ENCODE measurements around the gene HMGCL.
"Not testable (repeated sequence)": the region's sequence is repeated elsewhere in the genome, so short reads cannot be mapped to it uniquely, and the experiment has no call there.

HMGCL gene

DNA sequence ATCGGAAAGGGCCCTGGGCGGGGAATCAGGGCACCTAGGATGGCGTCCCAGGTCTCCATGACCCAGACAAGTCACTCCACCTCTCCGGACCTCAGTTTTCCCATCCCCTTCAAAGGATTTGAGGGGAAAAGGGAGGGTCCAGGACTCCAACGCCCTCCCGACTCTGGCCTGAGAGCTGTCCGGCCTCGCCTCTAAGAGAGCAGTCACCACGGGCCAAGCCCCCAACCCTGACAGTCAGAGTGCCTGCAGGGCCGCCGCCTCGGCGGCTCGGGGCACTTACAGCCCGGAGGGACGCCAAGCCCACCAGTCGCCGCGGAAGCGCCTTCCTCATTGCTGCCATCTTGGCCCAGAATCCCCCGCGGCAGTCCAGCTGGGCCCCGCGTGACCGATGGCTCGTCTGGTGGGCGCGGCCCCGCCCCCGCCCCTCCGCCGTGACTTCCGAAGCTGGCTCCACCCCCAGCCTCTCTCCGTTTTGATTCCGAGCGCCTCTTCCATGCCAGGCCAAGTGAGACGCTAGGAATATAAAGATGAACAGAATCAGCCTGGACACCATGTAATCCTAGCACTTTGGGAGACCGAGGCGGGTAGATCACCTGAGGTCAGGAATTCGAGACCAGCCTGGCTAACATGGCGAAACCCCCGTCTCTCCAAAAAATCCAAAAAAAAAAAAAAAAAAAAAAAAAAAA is at the start of gene HMGCL:
Gene HMGCL, minus strand, starts transcription at position 354 of the 686 bp plus-strand sequence. Its CDS starts 14 bp downstream, at position 340.
- DNase-seq (ENCODE audit: low read depth) = peak; percentile 88

DNA sequence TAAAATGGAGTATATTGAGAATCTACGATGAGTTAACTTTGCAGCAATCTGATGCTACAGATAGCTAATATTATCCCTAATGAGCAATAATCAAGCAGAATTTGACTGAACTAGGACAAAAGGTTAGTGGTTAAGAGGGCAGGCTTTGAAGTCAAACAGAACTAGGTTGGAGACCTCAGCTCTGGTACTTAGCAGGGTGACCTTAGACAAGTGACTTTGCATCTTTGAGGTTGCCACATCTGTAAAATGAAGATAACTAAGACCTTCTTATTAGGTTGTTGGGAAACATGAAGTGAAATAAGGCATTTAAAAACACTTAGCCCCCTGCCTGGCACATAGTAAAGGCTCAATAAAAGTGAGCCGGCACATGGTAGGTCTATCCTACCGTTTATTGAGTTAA is 47.2 kb upstream of the HMGCL start:
- DNase-seq (ENCODE audit: low read depth) = no peak

DNA sequence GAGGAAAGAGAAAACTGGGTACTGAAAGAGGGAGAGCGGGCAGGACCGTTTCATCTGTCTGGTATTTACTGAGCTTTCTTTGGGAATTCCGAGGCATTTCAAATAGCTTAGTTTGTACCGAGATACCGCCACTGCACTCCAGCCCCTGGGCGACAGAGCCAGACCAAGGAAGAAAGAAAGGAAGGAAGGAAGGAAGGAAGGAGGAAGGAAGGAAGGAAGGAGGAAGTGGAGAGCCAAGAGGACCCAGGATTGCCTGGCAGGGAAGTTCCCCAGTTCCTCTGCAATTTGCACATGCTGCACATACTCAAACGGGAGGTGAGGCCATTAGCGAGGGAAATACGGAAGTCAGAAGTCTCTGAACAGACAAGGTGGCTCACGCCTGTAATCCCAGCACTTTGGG is 43.8 kb upstream of the HMGCL start:
- no peak for DNase-seq (ENCODE audit: low read depth)

DNA sequence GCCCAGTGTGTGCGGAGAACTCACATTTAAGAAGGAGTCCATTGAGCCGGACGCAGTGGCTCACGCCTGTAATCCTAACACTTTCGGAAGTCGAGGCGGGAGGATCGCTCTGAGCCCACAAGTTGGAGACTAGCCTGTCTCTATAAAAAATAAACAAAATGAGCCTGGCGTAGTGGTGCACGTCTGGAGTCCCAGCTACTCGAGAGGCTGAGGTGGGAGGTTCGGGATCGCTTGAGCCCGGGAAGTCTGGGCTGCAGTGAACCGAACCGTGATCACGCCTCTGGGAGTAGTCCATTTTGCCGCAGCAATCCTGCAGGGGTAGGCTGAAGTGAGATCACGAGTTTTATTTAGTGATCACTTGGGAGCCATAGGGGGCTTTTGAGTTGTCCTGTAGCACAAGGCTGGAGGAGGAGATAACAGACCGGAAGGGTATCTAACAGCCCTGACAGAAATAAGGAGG is 43.4 kb upstream of the HMGCL start:
- no peak for DNase-seq (ENCODE audit: low read depth)

DNA sequence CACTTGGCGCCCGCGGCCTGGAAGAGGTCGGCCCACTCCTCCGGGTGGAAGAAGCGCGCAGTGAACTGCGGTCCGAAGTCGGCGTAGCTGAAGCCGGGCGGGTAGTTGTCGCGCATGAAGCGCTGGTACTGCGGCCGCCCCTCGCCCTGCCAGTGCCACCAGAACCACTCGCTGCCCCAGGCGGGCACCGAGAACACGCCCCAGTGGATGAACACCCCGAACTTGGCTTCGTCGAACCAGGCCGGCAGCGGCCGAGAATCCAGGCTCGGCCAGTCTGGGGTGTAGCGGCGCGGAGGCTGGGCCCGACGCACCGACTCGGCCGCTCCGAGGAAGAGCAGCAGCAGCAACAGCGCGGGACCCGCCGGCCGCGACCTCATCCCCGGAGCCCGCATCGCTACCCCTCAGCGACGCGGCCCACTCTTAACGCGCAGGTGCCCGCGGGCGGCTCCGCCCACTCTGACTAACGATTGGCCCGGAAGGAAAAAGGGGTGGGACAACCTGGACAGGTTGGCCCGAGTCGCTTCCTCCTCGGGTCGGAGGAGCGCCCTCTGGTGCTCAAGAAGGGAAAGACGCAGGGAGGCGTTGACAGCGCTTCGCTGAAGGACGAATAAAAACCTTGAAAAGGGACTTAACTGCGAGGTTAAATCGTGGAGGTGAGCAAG is 42.8 kb upstream of the HMGCL start, which contains the start of gene FUCA1:
Gene FUCA1, minus strand, starts transcription at position 396 of the 662 bp plus-strand sequence. Its CDS starts 4 bp downstream, at position 392.
- DNase-seq (ENCODE audit: low read depth) = peak; percentile 89

DNA sequence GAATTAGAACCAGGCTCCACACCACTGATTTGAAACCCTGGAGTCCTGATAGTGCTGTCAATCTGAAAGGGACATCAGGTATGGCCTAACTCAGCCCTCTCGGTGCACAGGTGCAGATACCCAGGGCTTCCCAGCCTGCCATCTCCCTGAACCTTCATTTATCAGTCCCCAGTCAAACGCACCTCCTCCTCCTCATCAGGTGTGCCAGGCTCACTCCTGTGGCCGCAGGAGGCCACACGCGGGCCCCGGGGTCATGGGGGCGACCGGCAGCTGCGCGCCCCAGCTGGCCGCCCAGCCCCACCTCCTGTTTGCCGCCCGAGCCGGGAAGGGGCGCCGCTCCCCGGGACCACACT is 42.3 kb upstream of the HMGCL start:
- DNase-seq (ENCODE audit: low read depth) = no peak

DNA sequence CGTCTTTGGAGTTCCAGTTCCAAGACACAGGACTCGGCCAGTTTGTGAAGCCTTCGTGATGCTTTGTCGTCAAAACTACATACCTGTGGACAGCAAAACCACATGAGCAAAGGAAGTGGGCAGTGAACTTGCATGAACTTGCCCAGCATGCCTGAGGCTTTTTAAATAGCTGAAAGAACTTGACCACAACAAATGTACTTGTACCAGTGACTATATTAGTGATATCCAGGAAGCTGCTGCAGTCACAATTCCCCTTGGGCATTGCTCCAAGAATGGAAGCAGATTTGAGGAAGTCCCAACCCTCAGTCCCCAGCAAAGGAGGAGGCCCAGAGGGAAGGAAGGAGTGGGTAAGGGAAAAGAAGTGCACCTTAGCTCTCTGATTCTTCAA is 40.3 kb upstream of the HMGCL start:
- DNase-seq (ENCODE audit: low read depth) = no peak

DNA sequence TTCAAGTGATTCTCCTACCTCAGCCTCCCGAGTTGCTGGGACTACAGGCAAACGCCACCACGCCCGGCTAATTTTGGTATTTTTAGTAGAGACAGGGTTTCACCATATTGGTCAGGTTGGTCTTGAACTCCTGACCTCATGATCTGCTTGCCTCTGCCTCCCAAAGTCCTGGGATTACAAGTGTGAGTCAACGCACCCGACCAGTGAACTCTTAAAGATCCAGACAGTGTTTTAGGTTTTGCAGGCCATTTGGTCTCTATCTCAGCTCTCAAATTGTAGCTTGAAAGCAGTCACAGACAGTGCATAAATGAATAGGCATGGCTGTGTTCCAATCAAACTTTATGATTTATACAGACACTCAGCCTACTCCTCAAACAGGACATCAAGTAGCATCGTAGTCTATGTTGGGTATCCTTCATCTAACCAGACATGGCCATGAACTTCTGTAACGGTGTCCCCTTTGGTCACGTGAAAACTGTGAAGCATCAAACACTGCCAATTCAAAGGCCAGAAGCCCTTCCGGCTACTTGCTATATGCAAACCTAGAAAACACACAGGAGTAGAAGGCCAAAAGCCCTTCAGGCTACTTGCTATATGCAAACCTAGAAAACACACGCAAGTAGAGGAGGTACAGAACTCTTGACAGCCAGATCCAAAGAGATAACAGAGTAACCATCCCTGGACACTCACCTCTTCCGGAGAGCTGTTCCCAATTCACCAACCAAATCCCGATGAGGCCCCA is 39.7 kb upstream of the HMGCL start:
- no peak for DNase-seq (ENCODE audit: low read depth)

DNA sequence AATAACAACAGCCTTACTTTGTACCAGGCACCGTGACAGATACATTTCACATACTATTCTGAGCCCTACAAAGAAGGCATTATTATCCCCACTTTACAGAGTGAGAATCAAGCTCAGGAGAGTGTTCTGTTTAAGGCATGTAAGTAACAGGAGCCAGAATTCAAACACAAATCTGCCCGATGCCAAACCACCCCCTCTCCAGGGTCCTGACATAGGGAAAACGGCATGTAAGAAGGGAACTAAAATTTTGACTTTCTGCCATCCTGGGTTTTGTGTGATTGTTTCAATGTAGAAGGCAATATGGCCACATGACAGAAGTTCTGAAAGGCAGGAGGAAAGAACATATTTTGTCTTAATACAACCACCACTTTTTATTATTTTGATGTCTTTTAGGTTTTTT is 37.4 kb upstream of the HMGCL start:
- DNase-seq (ENCODE audit: low read depth) = no peak

DNA sequence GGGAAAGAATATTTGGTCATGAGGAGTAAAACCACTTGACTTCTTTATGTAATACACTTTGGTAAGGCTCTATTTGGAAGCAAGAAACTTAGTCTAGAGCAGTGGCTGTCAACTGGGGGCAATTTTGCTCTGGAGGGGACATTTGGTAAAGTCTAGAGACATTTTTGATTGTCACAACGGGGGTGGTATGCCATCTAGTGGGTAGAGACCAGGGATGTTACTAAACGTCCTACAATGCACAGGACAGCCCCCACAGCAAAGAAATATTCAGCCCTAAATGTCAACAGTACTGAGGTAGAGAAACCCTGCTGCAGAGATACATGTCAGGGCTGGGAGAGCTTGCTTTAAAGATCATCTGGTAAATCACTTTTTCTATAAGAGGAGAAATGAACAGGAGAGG is 29.3 kb upstream of the HMGCL start:
- DNase-seq (ENCODE audit: low read depth) = no peak

DNA sequence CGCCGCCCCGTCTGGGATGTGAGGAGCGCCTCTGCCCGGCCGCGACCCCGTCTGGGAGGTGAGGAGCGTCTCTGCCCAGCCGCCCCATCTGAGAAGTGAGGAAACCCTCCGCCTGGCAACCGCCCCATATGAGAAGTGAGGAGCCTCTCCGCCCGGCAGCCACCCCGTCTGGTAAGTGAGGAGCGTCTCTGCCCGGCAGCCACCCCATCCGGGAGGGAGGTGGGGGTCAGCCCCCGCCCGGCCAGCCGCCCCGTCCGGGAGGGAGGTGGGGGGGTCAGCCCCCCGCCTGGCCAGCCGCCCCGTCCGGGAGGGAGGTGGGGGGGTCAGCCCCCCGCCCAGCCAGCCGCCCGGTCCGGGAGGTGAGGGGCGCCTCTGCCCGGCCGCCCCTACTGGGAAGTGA is 27.9 kb upstream of the HMGCL start:
- DNase-seq (ENCODE audit: low read depth) = not testable (repeated sequence)

DNA sequence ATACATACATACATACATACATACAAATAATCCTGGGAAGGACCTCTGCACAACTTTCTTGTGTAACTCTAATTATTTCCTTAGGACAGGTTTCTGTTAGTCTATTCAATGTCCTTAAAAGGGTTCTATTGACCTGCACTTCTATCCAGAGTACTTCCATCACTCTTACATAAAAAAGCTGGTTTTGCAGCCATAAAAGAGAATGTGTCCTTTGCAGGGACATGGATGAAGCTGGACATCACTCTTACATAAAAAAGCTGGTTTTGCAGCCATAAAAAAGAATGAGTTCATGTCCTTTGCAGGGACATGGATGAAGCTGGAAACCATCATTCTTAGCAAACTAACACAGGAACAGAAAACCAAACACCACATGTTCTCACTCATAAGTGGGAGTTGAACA is 26.2 kb upstream of the HMGCL start:
- DNase-seq (ENCODE audit: low read depth) = not testable (repeated sequence)

DNA sequence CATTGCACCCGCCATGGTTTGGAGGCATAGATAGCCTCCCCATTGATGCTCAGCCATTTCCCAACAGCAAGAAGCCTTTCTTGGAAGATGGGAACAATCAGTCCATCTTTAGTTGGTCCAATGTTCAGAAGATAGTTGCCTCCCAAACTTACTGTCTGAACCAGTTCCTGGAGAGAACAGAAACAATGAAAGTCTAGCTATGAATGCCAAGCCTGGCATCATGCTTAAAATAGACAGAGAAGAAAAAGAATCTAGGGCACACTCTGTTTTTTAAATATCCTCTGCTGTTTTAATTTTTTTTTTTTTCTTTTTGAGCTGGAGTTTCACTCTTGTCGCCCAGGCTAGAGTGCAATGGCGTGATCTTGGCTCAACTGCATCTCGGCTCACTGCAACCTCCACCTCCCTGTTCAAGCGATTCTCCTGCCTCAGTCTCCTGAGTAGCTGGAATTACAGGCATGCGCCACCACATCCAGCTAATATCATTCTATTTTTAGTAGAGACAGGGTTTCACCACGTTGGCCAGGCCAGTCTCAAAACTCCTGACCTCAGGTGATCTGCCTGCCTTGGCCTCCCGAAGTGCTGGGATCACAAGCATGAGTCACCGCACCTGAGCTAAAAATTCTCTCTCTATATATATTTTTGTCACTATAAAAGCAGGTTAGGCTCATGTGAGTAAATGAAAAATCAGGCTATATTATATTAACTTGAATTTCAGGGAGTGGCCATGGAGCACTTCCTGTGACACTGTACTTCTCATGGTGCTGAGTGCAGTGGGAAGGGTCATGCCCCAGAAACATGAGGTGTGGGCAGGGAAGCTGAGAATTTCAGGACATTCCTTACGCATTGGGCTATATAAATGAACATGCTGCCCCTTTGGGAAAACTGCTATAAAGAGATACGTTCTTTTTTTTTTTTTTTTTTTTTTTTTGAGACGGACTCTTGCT is 23.7 kb upstream of the HMGCL start:
- no peak for DNase-seq (ENCODE audit: low read depth)

DNA sequence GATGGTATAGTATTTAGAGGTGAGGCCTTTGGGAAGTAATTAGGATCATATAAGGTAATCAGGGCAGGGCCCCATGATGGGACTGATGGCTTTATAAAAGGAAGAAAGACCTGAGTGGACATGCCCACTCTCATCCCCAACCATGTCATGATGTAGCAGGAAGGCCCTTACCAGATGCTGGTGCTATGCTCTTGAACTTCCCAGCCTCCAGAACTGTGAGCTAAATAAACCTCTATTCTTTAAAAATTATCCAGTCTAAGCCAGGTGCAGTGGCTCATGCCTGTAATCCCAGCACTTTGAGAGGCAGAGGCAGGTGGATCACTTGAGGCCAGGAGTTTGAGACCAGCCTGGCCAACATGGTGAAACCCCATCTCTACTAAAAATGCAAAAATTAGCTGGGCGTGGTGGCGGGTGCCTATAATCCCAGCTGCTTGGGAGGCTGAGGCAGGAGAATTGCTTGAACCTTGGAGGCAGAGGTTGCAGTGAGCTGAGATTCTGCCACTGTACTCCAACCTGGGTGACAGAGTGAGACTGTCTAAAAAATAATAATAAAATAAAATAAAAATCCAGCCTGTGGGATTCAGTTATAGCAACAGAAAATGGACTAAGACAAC is 22.4 kb upstream of the HMGCL start:
- DNase-seq (ENCODE audit: low read depth) = not testable (repeated sequence)

DNA sequence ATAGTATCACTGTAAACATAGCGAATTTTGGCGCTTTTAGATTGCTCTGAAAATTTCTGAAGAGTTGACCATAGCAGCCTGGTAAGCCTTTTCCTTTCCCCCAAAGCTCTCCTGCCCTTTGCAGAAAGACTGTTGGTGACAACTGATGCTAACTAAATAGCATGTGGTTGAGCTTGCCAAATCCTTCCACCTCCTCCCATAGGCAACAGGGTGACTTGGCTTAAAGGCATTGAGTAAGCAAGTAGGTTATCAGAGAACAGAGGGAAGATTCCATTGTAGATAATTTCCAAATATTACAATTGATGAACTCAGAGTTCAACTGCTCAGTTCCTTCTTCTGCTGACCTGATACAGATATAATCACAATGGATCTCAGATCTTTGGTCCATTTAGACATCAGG is 19.9 kb upstream of the HMGCL start:
- DNase-seq (ENCODE audit: low read depth) = no peak

DNA sequence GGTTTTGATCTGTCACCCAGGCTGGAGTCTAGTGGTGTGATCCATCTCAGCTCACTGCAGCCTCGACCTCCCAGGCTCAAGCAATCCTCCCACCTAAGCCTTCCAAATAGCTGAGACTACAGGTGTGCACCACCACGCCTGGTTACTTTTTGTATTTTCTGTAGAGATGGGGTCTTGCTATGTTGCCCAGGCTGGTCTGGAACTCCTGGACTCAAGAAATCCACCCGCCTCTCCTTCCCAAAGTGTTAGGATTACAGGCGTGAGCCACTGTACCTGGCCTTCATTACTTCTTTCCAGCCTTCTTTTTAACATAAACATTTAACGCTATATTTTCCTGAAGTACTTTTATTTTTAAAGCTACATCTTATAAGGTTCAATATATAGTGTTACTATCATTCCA is 18.4 kb upstream of the HMGCL start:
- no peak for DNase-seq (ENCODE audit: low read depth)

DNA sequence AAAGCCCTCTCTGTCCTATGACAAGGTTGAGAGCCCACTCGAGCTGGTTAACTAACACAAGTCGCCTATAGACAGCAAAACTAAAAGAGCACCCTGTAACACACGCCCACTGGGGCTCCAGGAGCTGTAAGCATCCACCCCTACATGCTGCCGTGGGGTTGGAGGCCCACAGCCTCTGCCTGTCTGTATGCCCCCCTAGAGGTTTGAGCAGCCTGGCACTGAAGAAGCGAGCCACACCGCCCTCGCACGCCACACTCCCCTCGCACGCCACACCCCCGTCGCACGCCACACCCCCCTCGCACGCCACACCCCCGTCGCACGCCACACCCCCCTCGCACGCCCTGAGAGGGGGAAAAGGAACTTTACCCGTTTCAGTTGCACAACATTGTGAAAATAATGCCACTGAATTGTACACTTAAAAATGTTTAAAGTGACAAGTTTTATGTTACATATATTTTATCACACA is 13.2 kb upstream of the HMGCL start:
- DNase-seq (ENCODE audit: low read depth) = peak; percentile 69

DNA sequence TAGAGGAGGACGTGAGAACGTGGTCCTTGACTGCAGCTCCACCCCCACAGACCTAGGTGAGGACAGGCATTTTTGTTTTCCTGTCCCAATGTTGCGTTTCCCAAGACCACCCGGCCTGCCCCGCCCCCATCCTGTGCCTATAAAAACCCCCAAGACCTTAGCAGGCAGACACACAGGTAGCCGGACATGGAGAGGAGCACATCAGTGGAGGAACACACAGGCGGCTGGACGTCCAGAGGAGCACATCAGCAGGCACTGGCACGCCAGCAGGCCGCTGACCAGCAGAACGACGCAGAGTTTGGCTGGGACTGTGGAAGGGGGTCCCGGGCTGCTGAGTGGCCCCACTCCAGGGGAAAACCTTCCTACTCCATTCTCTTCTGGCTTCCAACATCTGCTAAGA is 12.7 kb upstream of the HMGCL start:
- no peak for DNase-seq (ENCODE audit: low read depth)

DNA sequence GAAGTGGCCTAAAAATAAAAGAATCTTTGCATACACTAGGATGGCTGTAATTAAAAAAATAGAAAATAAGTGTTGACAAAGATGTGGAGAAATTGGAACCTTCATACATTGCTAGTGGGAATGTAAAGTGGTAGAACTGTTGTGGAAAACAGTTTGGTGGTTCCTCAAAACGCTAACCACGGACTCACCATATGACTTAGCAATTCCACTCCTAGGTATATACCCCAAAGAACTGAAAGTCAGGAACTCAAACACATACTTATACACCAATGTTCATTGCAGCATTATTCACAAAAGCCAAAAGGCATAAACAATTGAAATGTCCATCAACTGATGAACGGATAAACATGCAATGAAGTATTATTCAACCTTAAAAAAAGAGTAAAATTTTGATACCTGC is 10.8 kb upstream of the HMGCL start:
- no peak for DNase-seq (ENCODE audit: low read depth)

DNA sequence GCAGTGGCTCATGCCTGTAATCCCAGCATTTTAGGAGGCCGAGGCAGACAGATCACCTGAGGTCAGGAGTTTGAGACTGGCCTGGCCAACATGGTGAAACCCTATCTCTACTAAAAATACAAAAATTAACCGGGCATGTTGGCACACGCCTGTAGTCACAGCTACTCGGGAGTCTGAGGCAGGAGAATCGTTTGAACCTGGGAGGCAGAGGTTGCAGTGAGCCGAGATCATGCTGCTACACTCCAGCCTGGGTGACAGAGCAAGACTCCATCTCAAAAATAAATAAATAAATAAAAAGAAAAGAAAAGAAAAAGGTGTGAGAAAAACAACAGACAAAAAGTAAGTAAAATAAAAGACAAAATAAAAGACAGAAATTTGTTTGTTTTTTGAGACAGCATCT is 8.9 kb upstream of the HMGCL start:
- DNase-seq (ENCODE audit: low read depth) = not testable (repeated sequence)

DNA sequence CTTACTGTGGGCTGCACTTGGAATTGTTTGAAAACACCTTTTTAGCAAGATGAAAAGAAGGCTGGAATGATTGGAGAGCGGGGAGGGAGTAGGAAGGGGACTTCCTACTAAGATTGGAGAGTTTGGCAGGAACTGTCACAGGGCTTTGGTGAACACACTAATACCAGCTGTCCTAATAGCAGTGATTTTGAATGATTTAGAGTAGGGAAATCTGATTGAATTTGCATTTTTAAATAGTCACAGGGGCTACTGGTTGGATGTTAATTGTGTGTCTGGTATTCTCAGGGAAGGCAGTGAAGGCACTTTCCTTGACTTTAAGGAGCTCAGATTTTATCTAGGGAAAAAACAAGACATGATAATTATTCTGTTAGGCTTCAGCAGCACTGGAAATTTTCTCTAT is 2.5 kb upstream of the HMGCL start:
- DNase-seq (ENCODE audit: low read depth) = no peak
